Mononuclear cell (primary cell): ENCODE data around the gene PCCA. TPM values are rescaled to one million over a fixed set of nuclear protein-coding genes. Genes with fewer than 3 reads are reported as not detected.
"Not testable (repeated sequence)": the region's sequence is repeated elsewhere in the genome, so short reads cannot be mapped to it uniquely, and the experiment has no call there.

ENCODE experiments used
- H3K27me3 ChIP-seq: 2 replicates; pipeline ENCODE4 v1.6.0; 2011; ENCODE audit warnings: low read length, control low read depth; ENCODE audit not compliant: insufficient read depth
- H3K4me1 ChIP-seq: 2 replicates; pipeline ENCODE4 v1.5.1; 2011; ENCODE audit warnings: mild to moderate bottlenecking, low read length, control low read depth; ENCODE audit not compliant: insufficient read depth
- H3K4me3 ChIP-seq: 2 replicates; pipeline ENCODE4 v1.5.1; 2011; ENCODE audit warnings: mild to moderate bottlenecking, low read length, moderate library complexity
- H3K9me3 ChIP-seq: 2 replicates; pipeline ENCODE4 v1.5.1; 2011; ENCODE audit warnings: low read depth, mild to moderate bottlenecking, control low read depth, low read length
- total RNA-seq: library from RNA; depleted of rRNA; stranded (reverse); fragments of >200 nt; gene quantifications from one replicate; pipeline ENCODE4 v1.2.3, GENCODE V29; 2012

The PCCA gene
- total RNA-seq, 1 donor = 7.9 TPM

GRCh38 chr13:100213576-100213975 lies 124.7 kb downstream of the PCCA start:
- H3K27me3 ChIP-seq = no peaks in the 10 kb centered on the region
- H3K9me3 ChIP-seq = no peaks in the 10 kb centered on the region
- H3K4me3 ChIP-seq = no peak overlapping the region
- H3K4me1 ChIP-seq = peaks cover 38% of the 10 kb centered on the region

DNA sequence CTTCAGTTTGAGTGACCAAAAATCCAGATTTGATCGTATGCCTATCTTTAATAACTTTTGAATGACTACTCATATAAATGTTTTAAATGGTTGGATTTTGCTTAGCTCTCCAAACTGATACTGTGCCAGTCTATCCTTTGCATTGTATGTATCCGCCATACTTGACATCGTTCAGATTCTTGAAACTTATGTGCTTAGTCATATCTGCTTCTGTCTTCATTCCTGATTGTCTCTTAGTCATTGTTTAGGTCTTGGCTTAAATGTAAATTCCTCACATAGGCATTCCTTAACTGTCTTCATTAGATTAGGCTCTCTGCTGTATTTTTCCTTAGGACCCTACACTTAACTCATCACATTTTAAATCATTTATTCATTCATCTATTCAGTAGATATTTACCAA lies 126.0 kb downstream of the PCCA start:
- no peak overlapping the region for H3K4me3 ChIP-seq
- no peaks in the 10 kb centered on the region for H3K9me3 ChIP-seq
- peaks cover 34% of the 10 kb centered on the region for H3K4me1 ChIP-seq
- H3K27me3 ChIP-seq = no peaks in the 10 kb centered on the region

DNA sequence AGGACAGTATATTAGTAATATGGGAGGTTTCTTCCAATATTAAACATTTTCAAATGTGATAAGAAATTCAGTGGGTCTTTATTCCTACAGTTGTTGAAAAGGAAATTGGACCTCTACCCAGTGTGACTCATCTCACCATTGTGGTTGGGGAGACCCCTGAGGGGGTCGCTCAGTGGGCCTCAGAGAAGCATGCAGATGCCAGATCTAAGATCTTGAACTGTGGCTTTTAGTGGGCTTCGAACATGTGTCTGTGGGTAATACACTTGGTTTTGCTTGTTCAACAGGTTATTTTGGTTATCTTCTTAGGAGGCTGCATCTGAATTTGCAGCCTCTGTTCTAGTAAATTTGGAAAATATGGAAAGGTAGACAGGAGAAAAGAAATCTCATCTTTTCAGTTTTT lies 132.3 kb downstream of the PCCA start:
- no peaks in the 10 kb centered on the region for H3K27me3 ChIP-seq
- H3K4me1 ChIP-seq = no peaks in the 10 kb centered on the region
- no peaks in the 10 kb centered on the region for H3K9me3 ChIP-seq
- H3K4me3 ChIP-seq = no peak overlapping the region

- H3K9me3 ChIP-seq, H3K4me1 ChIP-seq, H3K4me3 ChIP-seq, H3K27me3 ChIP-seq: not testable (repeated sequence)
These were observed 135.2 kb downstream of the PCCA start for GRCh38 chr13:100223966-100224530.

- Histone ChIP-seq H3K9me3 (no peaks in the 10 kb centered on the region), H3K4me3 (no peak overlapping the region), H3K4me1 (peaks cover 6% of the 10 kb centered on the region), H3K27me3 (no peaks in the 10 kb centered on the region)
These were observed 140.7 kb downstream of the PCCA start for GRCh38 chr13:100229603-100230002.

- Histone ChIP-seq H3K4me3 (no peak overlapping the region), H3K4me1 (peaks cover 11% of the 10 kb centered on the region), H3K27me3 (no peaks in the 10 kb centered on the region), H3K9me3 (no peaks in the 10 kb centered on the region)
These were observed 141.9 kb downstream of the PCCA start for GRCh38 chr13:100230769-100231149.

DNA sequence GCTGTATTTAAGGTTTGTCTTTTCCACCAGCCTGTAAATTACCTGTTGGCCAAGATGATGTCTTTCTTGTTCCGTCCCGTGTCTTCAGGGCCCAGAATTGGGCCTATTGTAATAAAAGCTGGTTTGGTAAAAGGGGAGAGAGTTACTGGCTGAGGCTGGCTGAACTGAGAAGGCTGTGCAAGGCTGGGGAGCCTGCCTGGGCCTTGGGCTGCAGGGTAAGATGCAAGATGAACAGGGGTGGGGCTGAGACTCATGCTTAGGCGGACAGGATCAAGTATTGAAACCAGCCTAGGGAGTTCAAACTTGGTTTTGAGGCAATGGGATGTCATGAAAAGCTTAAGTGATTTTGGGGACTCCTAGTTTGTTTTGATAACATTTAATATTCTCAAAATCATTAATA lies 142.3 kb downstream of the PCCA start:
- peaks cover 11% of the 10 kb centered on the region for H3K4me1 ChIP-seq
- H3K27me3 ChIP-seq = no peaks in the 10 kb centered on the region
- no peak overlapping the region for H3K4me3 ChIP-seq
- no peaks in the 10 kb centered on the region for H3K9me3 ChIP-seq

GRCh38 chr13:100234006-100234405 lies 145.1 kb downstream of the PCCA start:
- H3K27me3 ChIP-seq = no peaks in the 10 kb centered on the region

GRCh38 chr13:100234524-100235136 lies 145.7 kb downstream of the PCCA start:
- Histone ChIP-seq H3K4me1 (peaks cover 11% of the 10 kb centered on the region), H3K9me3 (no peaks in the 10 kb centered on the region), H3K27me3 (no peaks in the 10 kb centered on the region), H3K4me3 (no peak overlapping the region)

More at GRCh38 chr13:100234006-100234405, 145.1 kb downstream of the PCCA start:
- Histone ChIP-seq H3K4me1 (peaks cover 11% of the 10 kb centered on the region), H3K4me3 (no peak overlapping the region), H3K9me3 (no peaks in the 10 kb centered on the region)

GRCh38 chr13:100235311-100235901 lies 146.5 kb downstream of the PCCA start:
- no peak overlapping the region for H3K4me3 ChIP-seq
- no peaks in the 10 kb centered on the region for H3K27me3 ChIP-seq
- H3K4me1 ChIP-seq = peaks cover 11% of the 10 kb centered on the region
- H3K9me3 ChIP-seq = no peaks in the 10 kb centered on the region

- Histone ChIP-seq H3K9me3 (no peaks in the 10 kb centered on the region), H3K4me3 (no peak overlapping the region), H3K4me1 (peaks cover 5% of the 10 kb centered on the region), H3K27me3 (no peaks in the 10 kb centered on the region)
These were observed 151.4 kb downstream of the PCCA start for GRCh38 chr13:100240109-100240779.

GRCh38 chr13:100244431-100244830 lies 155.5 kb downstream of the PCCA start:
- H3K4me3 ChIP-seq = no peak overlapping the region
- peaks cover 4% of the 10 kb centered on the region for H3K9me3 ChIP-seq
- H3K4me1 ChIP-seq = no peaks in the 10 kb centered on the region
- H3K27me3 ChIP-seq = no peaks in the 10 kb centered on the region

GRCh38 chr13:100245104-100245503 lies 156.2 kb downstream of the PCCA start:
- peaks cover 4% of the 10 kb centered on the region for H3K9me3 ChIP-seq
- no peaks in the 10 kb centered on the region for H3K4me1 ChIP-seq
- H3K4me3 ChIP-seq = no peak overlapping the region
- H3K27me3 ChIP-seq = no peaks in the 10 kb centered on the region

GRCh38 chr13:100247937-100248336 lies 159.0 kb downstream of the PCCA start:
- H3K4me1 ChIP-seq = no peaks in the 10 kb centered on the region
- H3K4me3 ChIP-seq = no peak overlapping the region
- peaks cover 4% of the 10 kb centered on the region for H3K9me3 ChIP-seq
- H3K27me3 ChIP-seq = no peaks in the 10 kb centered on the region

DNA sequence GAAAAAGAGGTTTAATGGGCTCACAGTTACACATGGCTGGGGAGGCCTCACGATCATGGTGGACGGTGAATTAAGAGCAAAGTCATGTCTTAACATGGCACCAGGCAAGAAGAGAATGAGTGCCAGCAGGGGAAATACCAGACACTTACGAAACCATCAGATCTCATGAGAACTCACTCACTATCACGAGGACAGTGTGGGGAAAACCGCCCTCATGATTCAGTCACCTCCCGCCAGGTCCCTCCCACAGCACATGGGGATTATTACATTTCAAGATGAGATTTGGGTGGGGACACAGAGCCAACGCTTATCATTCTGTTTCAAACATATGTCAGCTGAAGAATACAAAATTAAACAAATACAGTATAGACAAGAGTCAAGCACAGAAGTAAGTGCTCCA lies 165.1 kb downstream of the PCCA start:
- Histone ChIP-seq H3K9me3 (no peaks in the 10 kb centered on the region), H3K4me3 (no peak overlapping the region), H3K27me3 (no peaks in the 10 kb centered on the region), H3K4me1 (no peaks in the 10 kb centered on the region)
